ENCODE data around the gene ADORA1.

The ADORA1 gene

GRCh38 chr1:203172184-203173010, 44.9 kb downstream of the ADORA1 start:
- peak in 46 of 56 donors; percentile 24 to 84 (median 51) for DNase-seq

- no peak for DNase-seq
Measured at GRCh38 chr1:203173011-203173555, 45.6 kb downstream of the ADORA1 start.

- DNase-seq = no peak
Measured at GRCh38 chr1:203173566-203173965, 46.0 kb downstream of the ADORA1 start.

GRCh38 chr1:203174324-203174985, 46.9 kb downstream of the ADORA1 start:
- DNase-seq = no peak

GRCh38 chr1:203175237-203175826, 47.8 kb downstream of the ADORA1 start, which contains the start of gene MYBPH:
Gene MYBPH (minus strand): TSS chr1:203175826. CDS start chr1:203175755, 71 bp downstream.
- no peak for DNase-seq

GRCh38 chr1:203175827-203176241, 48.3 kb downstream of the ADORA1 start:
- peak in 16 of 56 donors; percentile 17 to 64 (median 28) for DNase-seq

GRCh38 chr1:203176273-203177035, 48.9 kb downstream of the ADORA1 start:
- DNase-seq = no peak

GRCh38 chr1:203177036-203177405, 49.5 kb downstream of the ADORA1 start:
- DNase-seq = no peak

- DNase-seq = no peak
Measured at GRCh38 chr1:203177470-203178039, 50.0 kb downstream of the ADORA1 start.

- DNase-seq = no peak
Measured at GRCh38 chr1:203178083-203178482, 50.6 kb downstream of the ADORA1 start.

GRCh38 chr1:203178821-203179666, 51.5 kb downstream of the ADORA1 start:
- no peak for DNase-seq

- DNase-seq = no peak
Measured at GRCh38 chr1:203179667-203180005, 52.1 kb downstream of the ADORA1 start.

- no peak for DNase-seq
Measured at GRCh38 chr1:203180611-203181330, 53.2 kb downstream of the ADORA1 start.

- no peak for DNase-seq
Measured at GRCh38 chr1:203181586-203182386, 54.3 kb downstream of the ADORA1 start.

GRCh38 chr1:203182387-203182953, 54.9 kb downstream of the ADORA1 start:
- DNase-seq = no peak

GRCh38 chr1:203183828-203184227, 56.3 kb downstream of the ADORA1 start:
- no peak for DNase-seq

- no peak for DNase-seq
Measured at GRCh38 chr1:203184467-203184866, 56.9 kb downstream of the ADORA1 start.

- peak in 1 of 56 donors; percentile 31 for DNase-seq
Measured at GRCh38 chr1:203185061-203185461, 57.5 kb downstream of the ADORA1 start.
